Stimulated activated CD4-positive, alpha-beta T cell treated with anti-CD3 and anti-CD28 coated beads, Interleukin-2, amount 100 ng/mL, for 48 hours (primary cell): ENCODE measurements around the gene ATF7.

Source experiments
- DNase-seq, 2 donors: peaks; one replicate each; pipeline ENCODE4 v3.0.0-alpha.2; 2020

The ATF7 gene

GRCh38 chr12:53480491-53481442, 145.4 kb downstream of the ATF7 start:
- DNase-seq: no peak

GRCh38 chr12:53479331-53479730, 146.9 kb downstream of the ATF7 start:
- no peak for DNase-seq

- no peak for DNase-seq
These were observed 147.3 kb downstream of the ATF7 start for GRCh38 chr12:53478865-53479264.

DNA sequence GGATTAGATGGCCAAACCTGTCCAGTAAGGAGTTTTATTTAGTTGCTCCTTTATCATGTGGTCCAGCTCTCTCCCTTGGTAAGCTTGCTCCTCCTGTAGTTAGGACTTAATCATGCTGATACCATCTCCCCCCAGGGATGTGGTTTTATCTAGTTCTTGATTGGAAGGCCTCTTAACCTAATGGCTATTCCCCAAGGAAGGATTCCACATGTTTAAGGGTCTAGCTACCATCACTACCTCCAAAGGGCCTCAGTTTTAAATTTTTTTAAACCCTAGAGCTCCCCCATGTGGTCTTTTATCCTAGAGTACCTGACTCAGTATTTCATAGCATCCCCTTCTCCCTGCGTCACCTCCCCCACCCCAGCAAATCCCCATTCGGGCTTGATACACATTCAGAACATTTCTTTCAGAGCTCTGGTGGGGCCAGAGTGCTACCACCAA, 149.4 kb downstream of the ATF7 start:
- DNase-seq: no peak

DNA sequence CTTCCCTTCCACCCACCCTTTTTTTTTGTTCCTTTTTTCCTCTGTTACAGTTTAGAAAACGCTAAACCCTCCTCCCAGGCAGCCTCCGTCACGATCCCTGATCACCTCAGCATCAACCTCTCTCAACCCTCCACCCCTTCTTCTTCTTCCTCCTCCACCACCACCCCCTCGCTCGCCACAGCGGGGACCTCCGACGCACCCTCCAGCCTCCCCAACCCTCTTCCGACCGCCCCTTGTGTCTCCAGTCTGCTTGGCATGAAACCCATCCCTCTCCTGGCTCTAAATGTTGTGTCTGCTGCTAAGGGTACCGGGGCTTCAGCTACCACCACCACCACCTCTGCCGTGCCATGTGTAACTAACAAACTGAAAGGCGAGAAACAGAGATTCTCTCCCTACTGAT, 151.4 kb downstream of the ATF7 start:
- no peak for DNase-seq

- DNase-seq: no peak
These were observed 152.1 kb downstream of the ATF7 start for GRCh38 chr12:53474077-53474476.

GRCh38 chr12:53472056-53472582, 154.1 kb downstream of the ATF7 start:
- DNase-seq: no peak

DNA sequence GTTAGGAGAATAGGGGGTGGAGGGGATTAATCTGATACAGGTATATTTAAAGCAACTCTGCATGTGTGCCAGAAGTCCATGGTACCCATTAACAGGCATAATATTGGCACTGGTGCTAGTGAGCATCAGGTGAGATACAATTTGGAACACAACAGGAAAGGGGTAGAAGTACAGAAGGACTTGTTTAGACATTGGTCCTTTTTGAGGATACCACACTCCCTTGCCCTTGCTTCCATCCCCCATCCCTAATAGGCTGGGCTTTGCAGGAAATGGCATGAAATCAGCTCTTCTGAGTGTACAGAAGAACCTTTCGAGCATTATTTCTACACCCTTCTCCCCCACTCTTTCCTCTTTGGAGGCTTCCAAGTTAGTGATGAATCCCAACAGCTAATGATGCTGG, 157.9 kb downstream of the ATF7 start:
- no peak for DNase-seq

GRCh38 chr12:53467880-53468279, 158.3 kb downstream of the ATF7 start:
- DNase-seq: no peak

GRCh38 chr12:53467082-53467481, 159.1 kb downstream of the ATF7 start:
- DNase-seq: no peak

- DNase-seq: no peak
These were observed 159.5 kb downstream of the ATF7 start for GRCh38 chr12:53466640-53467039.

- DNase-seq: no peak
These were observed 160.5 kb downstream of the ATF7 start for GRCh38 chr12:53465679-53466078.

DNA sequence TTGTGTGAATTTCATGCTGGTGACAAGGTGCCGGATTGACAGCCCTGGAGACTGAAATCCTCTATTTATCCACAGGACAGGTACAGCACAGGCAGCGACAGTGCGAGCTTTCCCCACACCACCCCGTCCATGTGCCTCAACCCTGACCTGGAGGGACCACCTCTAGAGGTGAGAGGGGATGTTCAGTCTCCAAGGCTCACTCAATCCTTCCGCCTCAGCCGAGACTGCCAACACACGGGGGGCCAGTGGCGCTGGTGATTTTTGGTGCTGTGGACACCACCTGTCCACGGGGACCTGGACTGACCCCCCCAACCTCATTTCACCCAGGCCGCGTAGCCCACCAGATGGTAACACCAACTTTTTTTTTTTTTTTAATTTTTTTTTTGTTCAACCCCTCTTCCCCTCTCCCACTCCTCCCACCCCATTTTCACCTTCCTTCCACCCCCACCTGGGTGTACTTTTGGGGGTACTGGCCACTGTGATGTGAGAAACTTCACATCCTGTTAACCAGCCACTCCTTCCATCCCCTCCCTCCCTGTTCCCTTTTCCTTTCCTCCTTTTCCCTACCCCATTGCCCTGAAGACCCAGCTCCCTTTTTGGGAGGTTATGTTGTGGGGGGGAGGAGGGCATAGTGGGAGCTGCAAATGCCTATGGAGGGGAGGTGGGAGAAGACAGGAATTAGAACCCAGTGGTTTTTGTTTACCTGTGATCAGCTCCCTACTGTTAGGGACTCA, 161.3 kb downstream of the ATF7 start:
- DNase-seq: no peak

- no peak for DNase-seq
These were observed 162.2 kb downstream of the ATF7 start for GRCh38 chr12:53463802-53464560.

GRCh38 chr12:53462935-53463334, 163.2 kb downstream of the ATF7 start:
- no peak for DNase-seq

DNA sequence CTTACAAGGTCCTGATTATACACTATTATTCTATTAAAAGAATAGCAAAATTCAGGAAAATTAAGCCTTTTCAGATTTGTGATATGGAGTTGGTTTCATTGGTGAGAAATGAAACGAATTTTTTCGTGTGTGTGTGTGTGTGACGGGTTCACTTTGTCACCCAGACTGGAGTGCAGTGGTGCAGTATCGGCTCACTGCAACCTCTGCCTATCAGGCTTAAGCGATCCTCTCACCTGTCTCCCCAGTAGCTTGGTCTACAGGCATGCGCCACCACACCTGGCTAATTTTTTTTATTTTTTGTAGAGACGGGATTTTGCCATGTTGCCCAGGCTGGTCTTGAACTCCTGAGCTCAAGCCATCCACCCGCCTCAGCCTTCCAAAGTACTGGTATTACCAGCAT, 164.6 kb downstream of the ATF7 start:
- no peak for DNase-seq

- DNase-seq: no peak
These were observed 165.1 kb downstream of the ATF7 start for GRCh38 chr12:53461059-53461458.

- DNase-seq: no peak
These were observed 167.1 kb downstream of the ATF7 start for GRCh38 chr12:53459097-53459496.
